GF-D8 (cell line): ENCODE data around the gene CHMP4B.
"Not testable (repeated sequence)": the region's sequence is repeated elsewhere in the genome, so short reads cannot be mapped to it uniquely, and the experiment has no call there.

Source experiments
- DNase-seq: peaks from one replicate; lab custom pipeline; 2025; lab: John Stamatoyannopoulos, UW

The CHMP4B gene

DNA sequence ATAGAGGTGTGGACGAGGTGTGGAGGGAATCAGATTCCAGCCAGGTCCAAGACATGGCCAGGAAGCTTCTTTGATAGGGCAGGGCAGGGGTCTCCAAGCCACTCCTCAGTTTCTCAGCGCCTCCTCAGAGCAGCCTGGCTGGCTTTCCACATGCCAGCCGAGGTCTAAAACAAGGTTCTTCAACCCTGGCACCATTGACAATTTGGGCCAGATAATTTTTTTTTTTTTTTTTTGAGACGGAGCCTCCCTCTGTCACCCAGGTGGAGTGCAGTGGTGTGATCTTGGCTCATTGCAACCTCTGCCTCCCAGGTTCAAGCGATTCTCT lies 21.3 kb upstream of the CHMP4B start:
- no peak for DNase-seq

DNA sequence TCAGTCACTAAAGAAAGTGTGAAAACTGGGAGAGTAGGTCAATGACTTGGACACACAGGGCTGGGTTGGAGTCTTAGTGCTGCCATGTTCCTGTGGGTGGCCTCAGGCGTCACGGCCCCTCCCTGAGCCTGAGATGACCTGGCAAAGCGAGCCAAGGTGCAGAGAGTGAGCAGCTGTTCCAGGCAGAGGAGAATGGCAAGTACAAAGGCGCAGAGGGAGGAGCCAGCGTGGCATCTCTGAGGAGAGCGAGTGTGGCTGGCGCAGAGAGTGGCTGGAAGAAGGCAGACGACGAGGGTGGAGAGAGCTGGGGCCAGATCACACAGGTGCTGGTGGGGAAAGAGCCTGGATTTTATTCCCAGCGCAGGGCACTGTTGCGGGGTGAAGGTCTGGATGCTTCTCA lies 20.6 kb upstream of the CHMP4B start:
- no peak for DNase-seq

- no peak for DNase-seq
Observed at GRCh38 chr20:33791021-33791420, 20.1 kb upstream of the CHMP4B start.

GRCh38 chr20:33791540-33791939 lies 19.6 kb upstream of the CHMP4B start:
- DNase-seq: no peak

GRCh38 chr20:33791959-33792597 lies 19.1 kb upstream of the CHMP4B start:
- no peak for DNase-seq

DNA sequence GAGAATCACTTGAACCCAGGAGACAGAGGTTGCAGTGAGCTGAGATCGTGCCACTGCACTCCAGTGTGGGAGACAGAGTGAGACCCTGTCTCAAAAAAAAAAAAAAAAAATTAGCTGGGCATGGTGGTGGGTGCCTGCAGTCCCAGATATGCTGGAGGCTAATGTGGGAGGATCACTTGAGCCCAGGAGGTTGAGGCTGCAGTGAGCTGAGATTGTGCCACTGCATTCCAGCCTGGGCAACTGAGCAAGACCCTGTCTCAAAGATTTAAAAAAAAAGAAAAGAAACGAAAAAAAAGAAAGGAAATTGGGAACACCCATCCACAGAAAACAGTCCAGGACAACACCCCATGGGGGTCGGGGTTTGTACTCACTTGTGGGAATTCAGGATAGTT lies 18.6 kb upstream of the CHMP4B start:
- not testable (repeated sequence) for DNase-seq

- DNase-seq: no peak
Observed at GRCh38 chr20:33793011-33793931, 17.9 kb upstream of the CHMP4B start.

DNA sequence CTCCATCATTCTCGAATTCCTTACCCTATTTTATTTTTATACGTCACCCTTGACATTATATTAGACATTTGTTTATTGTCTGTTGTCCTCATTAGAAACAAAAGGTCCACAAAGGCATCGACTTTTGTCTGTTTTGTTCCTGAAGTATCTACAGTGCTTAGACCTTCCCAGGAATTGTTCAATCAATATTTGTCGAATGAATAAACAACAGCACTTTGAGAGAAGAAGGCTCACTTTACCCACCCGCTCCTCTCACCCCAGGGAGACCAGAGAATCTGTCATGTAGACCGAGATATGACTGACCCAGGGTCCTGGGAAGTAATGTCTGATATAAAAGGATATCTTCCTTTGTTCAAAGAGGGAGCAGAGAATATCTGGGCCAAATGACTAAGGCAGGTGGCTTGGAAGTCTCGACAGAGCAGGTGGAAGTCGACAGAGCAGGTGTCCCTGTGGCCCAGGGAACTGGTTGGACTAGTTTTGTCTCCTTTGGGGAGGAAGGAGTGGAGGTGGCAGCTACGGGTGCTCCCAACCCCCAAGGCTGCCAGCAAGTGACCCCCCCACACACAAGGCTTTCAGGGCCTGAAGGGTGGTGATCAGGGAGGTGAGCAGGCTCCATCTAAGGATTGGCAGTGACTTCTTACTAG lies 14.8 kb upstream of the CHMP4B start:
- DNase-seq: no peak

- DNase-seq: no peak
Observed at GRCh38 chr20:33796907-33797544, 14.1 kb upstream of the CHMP4B start.

DNA sequence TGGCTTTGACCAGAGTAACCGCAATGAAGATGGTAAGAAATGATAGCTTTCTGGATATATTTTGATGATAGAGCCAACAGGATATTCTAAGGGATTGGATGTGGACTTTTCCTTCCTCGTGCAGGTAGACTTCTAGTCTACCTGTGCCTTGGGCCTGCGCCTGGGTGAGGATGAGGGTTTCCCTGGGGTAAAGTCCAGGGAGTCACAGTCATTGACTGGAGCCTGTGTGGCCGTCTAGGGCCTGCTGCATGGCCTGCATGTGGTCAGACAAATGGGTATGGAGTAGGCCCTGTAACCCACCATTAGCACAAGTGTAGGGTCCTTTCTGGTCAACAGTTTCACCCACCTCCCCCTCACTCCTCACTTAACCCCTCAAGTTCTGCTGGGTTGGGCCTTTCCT lies 12.7 kb upstream of the CHMP4B start:
- DNase-seq: no peak

- no peak for DNase-seq
Observed at GRCh38 chr20:33803921-33804337, 7.2 kb upstream of the CHMP4B start.

GRCh38 chr20:33808388-33808787 lies 2.8 kb upstream of the CHMP4B start:
- DNase-seq: no peak

DNA sequence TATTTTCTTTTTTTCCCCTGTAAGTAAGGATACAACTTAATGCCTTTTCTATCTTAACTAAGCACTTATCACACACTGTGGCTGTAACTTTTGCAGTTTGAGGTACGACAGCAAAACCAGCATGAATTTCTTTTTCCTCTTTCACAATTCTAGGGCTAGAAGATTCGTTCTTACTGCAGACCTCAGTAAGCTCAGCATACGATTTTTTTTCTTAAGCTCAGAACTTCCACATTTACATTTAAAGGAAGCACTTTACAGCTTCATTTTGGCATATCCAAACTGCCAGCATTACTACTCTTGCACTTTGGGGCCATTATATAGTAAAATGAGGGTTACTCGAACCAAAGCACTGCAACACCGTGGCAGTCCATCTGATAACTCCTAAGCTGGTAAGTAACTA lies 889 bp upstream of the CHMP4B start:
- DNase-seq: peak; percentile 33

- DNase-seq: no peak
Observed at GRCh38 chr20:33811776-33812151, 616 bp downstream of the CHMP4B start.

- peak; percentile 12 for DNase-seq
Observed at GRCh38 chr20:33812152-33812849, 1.2 kb downstream of the CHMP4B start.

DNA sequence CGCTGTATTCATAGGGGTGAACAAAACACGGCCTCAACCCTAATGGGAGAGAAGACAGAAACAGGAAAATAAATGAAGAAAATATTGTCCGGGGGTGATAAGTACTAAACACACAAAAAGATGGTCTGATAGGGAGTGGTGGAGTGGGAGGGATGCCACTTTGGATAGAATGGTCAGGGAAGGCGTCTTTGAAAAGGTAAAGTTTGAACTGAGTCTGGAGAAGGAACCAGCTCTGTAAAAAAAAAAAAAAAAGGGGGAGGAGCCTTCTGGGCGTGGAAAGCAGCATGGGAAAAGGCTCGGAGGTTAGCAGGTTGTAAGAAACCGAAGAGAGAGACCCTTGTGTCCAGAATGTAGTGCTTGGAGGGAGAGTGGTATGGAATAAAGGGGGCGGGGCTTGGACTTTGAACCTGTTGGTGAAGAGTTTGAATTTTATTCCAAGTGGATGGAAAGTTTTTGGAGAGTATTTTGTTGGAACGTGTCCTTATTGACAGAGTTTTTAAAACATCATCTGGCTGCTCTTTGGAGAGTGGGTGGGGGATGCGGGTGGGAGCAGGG lies 1.8 kb downstream of the CHMP4B start:
- no peak for DNase-seq

GRCh38 chr20:33814238-33814712 lies 3.1 kb downstream of the CHMP4B start:
- DNase-seq: no peak

GRCh38 chr20:33815671-33816070 lies 4.5 kb downstream of the CHMP4B start:
- DNase-seq: no peak

GRCh38 chr20:33816191-33816590 lies 5.0 kb downstream of the CHMP4B start:
- DNase-seq: no peak

DNA sequence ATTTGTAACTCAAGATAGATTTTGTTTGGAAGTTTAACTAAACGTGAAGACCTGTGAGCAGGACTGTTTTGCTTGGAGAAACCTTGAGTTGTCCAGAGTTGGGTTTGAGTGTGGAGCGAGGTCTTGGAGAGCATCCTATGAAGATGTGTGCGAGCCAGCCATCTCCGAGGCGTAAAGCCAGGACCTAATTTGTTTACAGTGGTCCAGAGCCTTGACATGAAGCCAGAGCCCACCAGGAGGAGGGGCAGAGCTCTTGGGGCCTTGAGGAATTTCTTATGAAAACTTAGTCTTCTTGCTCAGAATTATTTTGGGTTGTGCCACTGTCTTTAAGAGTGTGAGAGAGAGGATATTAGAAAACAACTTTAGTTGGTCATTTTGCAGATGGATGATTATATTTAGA lies 6.3 kb downstream of the CHMP4B start:
- DNase-seq: no peak

GRCh38 chr20:33819456-33819855 lies 8.3 kb downstream of the CHMP4B start:
- no peak for DNase-seq

GRCh38 chr20:33820362-33820761 lies 9.2 kb downstream of the CHMP4B start:
- no peak for DNase-seq
